Lower leg skin (tissue), 3 donors: Measurements from ENCODE around the gene HUS1B.

Source experiments
- POLR2A ChIP-seq, 2 donors: fragments of 450-650 bp; IDR thresholded peaks; one replicate each; pipeline ENCODE4 v1.6.1; 2016 to 2017; ENCODE audit warnings: antibody characterized with exemption in 2 of 2, mild to moderate bottlenecking in 1 of 2, moderate library complexity in 1 of 2
- TF ChIP-seq, protein P1 (sequence below), 3 donors: fragments of 450-650 bp; IDR thresholded peaks; one replicate each; pipeline ENCODE4 v1.5.1; 2016; ENCODE audit warnings: antibody characterized with exemption in 3 of 3, mild to moderate bottlenecking in 3 of 3, moderate library complexity in 2 of 3

DNA sequence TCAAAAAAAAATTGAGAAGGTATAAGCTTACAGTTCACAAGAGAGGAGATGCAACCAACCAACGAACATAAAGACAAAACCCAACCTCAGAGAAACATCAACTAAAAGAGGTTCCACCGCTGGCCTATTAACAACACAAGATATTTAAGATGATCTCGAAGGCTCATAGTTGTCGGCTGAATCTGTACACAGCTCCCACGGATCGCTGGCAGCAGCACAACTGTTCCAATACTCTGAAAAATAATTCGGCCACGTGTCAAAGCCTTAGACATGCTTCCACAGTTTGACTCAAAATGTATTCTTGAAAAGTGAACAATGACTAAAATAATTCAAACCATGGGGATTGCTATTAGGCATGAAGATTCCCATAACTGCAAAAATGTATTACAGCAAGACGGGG, 22.4 kb upstream of the HUS1B start:
- TF ChIP-seq, protein P1, sequence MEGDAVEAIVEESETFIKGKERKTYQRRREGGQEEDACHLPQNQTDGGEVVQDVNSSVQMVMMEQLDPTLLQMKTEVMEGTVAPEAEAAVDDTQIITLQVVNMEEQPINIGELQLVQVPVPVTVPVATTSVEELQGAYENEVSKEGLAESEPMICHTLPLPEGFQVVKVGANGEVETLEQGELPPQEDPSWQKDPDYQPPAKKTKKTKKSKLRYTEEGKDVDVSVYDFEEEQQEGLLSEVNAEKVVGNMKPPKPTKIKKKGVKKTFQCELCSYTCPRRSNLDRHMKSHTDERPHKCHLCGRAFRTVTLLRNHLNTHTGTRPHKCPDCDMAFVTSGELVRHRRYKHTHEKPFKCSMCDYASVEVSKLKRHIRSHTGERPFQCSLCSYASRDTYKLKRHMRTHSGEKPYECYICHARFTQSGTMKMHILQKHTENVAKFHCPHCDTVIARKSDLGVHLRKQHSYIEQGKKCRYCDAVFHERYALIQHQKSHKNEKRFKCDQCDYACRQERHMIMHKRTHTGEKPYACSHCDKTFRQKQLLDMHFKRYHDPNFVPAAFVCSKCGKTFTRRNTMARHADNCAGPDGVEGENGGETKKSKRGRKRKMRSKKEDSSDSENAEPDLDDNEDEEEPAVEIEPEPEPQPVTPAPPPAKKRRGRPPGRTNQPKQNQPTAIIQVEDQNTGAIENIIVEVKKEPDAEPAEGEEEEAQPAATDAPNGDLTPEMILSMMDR (IDR thresholded peaks at IDR 0.05), result no peak
- no peak for TF ChIP-seq POLR2A (IDR thresholded peaks at IDR 0.05)
